Neuronal stem cell (in vitro differentiated cells): ENCODE results near the gene FCGR3A.
A peak's percentile ranks its signal among the peaks of the same experiment; 100 is the strongest.
"Not testable (repeated sequence)": the region's sequence is repeated elsewhere in the genome, so short reads cannot be mapped to it uniquely, and the experiment has no call there.

ENCODE experiments used
- DNase-seq: peaks from one replicate; pipeline ENCODE4 v3.0.0-alpha.2; 2013; ENCODE audit warnings: low spot score
- H2AFZ ChIP-seq: one replicate; pipeline ENCODE4 v1.6.1; 2013; ENCODE audit warnings: mild to moderate bottlenecking, low read length, inconsistent platforms
- H2AK5ac ChIP-seq: 2 replicates; pipeline ENCODE4 v1.6.1; 2013; ENCODE audit warnings: low read depth, mild to moderate bottlenecking, inconsistent platforms, low read length, moderate library complexity, mixed read lengths
- H2BK120ac ChIP-seq: 2 replicates; pipeline ENCODE4 v1.6.1; 2013; ENCODE audit warnings: low read depth, mild to moderate bottlenecking, inconsistent platforms, low read length, moderate library complexity, mixed read lengths
- H2BK12ac ChIP-seq: one replicate; pipeline ENCODE4 v1.6.1; 2013; ENCODE audit warnings: low read length, inconsistent platforms
- H2BK15ac ChIP-seq: 2 replicates; pipeline ENCODE4 v1.6.1; 2013; ENCODE audit warnings: mild to moderate bottlenecking, low read length, inconsistent platforms, mixed read lengths
- H2BK5ac ChIP-seq: one replicate; pipeline ENCODE4 v1.6.1; 2013; ENCODE audit warnings: inconsistent platforms, mild to moderate bottlenecking, low read length, moderate library complexity
- H3K14ac ChIP-seq: one replicate; pipeline ENCODE4 v1.6.1; 2013; ENCODE audit warnings: low read length, inconsistent platforms
- H3K18ac ChIP-seq: 2 replicates; pipeline ENCODE4 v1.6.1; 2013; ENCODE audit warnings: low read length, inconsistent platforms
- H3K23ac ChIP-seq: 2 replicates; pipeline ENCODE4 v1.6.1; 2013; ENCODE audit warnings: low read depth, mild to moderate bottlenecking, mixed read lengths, low read length, inconsistent platforms; ENCODE audit not compliant: poor library complexity
- H3K27ac ChIP-seq: replicated peaks from 3 replicates; pipeline ENCODE4 v1.5.1; 2013; ENCODE audit warnings: low read length, inconsistent platforms
- H3K27me3 ChIP-seq, 3 experiments: 2 replicates each; pipeline ENCODE4 v1.6.1; 2013; ENCODE audit warnings: low read length in 3 of 3, mild to moderate bottlenecking in 2 of 3, inconsistent platforms in 1 of 3, low read depth in 1 of 3, mixed read lengths in 1 of 3, moderate library complexity in 1 of 3; ENCODE audit not compliant: control insufficient read depth in 3 of 3, insufficient read depth in 3 of 3
- H3K36me3 ChIP-seq, 2 donors: replicated peaks in 1 of 2; 2 replicates each; pipeline ENCODE4 v1.6.1; 2013; ENCODE audit warnings: low read length in 2 of 2; ENCODE audit not compliant: control insufficient read depth in 2 of 2, insufficient read depth in 2 of 2
- H3K4ac ChIP-seq: 2 replicates; pipeline ENCODE4 v1.6.1; 2013; ENCODE audit warnings: inconsistent platforms, mild to moderate bottlenecking, low read length, moderate library complexity
- H3K4me1 ChIP-seq, 2 donors: 1 replicate in 1 of 2; 2 replicates in 1 of 2; pipeline ENCODE4 v1.6.1; 2013; ENCODE audit warnings: low read length in 2 of 2, low read depth in 1 of 2; ENCODE audit not compliant: control insufficient read depth in 2 of 2, insufficient read depth in 1 of 2
- H3K4me2 ChIP-seq: one replicate; pipeline ENCODE4 v1.6.1; 2013; ENCODE audit warnings: mild to moderate bottlenecking, low read length, inconsistent platforms; ENCODE audit not compliant: insufficient read depth, poor library complexity, severe bottlenecking
- H3K4me3 ChIP-seq, 2 donors: 2 replicates each; pipeline ENCODE4 v1.5.1; 2013; ENCODE audit warnings: low read length in 2 of 2, mild to moderate bottlenecking in 2 of 2, inconsistent platforms in 1 of 2, moderate library complexity in 1 of 2
- H3K79me1 ChIP-seq: one replicate; pipeline ENCODE4 v1.6.1; 2013; ENCODE audit warnings: low read depth, mild to moderate bottlenecking, inconsistent platforms, low read length, moderate library complexity
- H3K9ac ChIP-seq: one replicate; pipeline ENCODE4 v1.6.1; 2013; ENCODE audit warnings: mild to moderate bottlenecking, low read depth, low read length, inconsistent platforms; ENCODE audit not compliant: poor library complexity
- H3K9me3 ChIP-seq, 2 donors: replicated peaks in 1 of 2; 2 replicates each; pipeline versions ENCODE3 to v1.6.1; 2013; ENCODE audit warnings: low read length in 2 of 2, mild to moderate bottlenecking in 2 of 2, inconsistent platforms in 1 of 2, low read depth in 1 of 2, mixed read lengths in 1 of 2, moderate library complexity in 1 of 2; ENCODE audit not compliant: control insufficient read depth in 2 of 2, insufficient read depth in 1 of 2
- H4K8ac ChIP-seq: one replicate; pipeline ENCODE4 v1.6.1; 2013; ENCODE audit warnings: low read depth, mild to moderate bottlenecking, inconsistent platforms, low read length, moderate library complexity
- H4K91ac ChIP-seq: one replicate; pipeline ENCODE4 v1.6.1; 2013; ENCODE audit warnings: low read length, low read depth, mild to moderate bottlenecking, inconsistent platforms; ENCODE audit not compliant: poor library complexity
- WGBS, 2 donors: extraction: QIAGEN DNeasy Blood & Tissue Kit; methylation state at CpG; one replicate each; pipeline ENCODE4 v1.1.7; 2013; ENCODE audit warnings: missing lambda C conversion rate in 2 of 2, mixed read lengths in 1 of 2; ENCODE audit not compliant: insufficient read length in 2 of 2, insufficient replicate concordance in 1 of 2; ENCODE audit errors: extremely low coverage in 2 of 2; 5-methylcytosine and 5-hydroxymethylcytosine counted together

FCGR3A gene

DNA sequence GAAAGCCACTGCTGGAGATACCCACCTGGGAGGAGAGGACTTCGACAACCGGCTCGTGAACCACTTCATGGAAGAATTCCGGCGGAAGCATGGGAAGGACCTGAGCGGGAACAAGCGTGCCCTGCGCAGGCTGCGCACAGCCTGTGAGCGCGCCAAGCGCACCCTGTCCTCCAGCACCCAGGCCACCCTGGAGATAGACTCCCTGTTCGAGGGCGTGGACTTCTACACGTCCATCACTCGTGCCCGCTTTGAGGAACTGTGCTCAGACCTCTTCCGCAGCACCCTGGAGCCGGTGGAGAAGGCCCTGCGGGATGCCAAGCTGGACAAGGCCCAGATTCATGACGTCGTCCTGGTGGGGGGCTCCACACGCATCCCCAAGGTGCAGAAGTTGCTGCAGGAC, 24.3 kb downstream of the FCGR3A start:
- H3K14ac ChIP-seq, H2AFZ ChIP-seq, H3K4ac ChIP-seq, H3K27ac ChIP-seq, H4K8ac ChIP-seq, H3K9me3 ChIP-seq, H3K18ac ChIP-seq, H3K4me3 ChIP-seq, H2BK12ac ChIP-seq, H4K91ac ChIP-seq, DNase-seq, H2AK5ac ChIP-seq, H2BK5ac ChIP-seq, H3K36me3 ChIP-seq, H3K79me1 ChIP-seq, H3K23ac ChIP-seq, H2BK15ac ChIP-seq, H3K9ac ChIP-seq, H3K4me1 ChIP-seq, H3K4me2 ChIP-seq, H2BK120ac ChIP-seq: not testable (repeated sequence)
- H3K27me3 ChIP-seq: peaks cover 0 to 18% (median 8%) of the 10 kb centered on the region in 3 experiments
- no CpG with 5 or more reads among the region's 23 CpGs for WGBS, 2 donors

DNA sequence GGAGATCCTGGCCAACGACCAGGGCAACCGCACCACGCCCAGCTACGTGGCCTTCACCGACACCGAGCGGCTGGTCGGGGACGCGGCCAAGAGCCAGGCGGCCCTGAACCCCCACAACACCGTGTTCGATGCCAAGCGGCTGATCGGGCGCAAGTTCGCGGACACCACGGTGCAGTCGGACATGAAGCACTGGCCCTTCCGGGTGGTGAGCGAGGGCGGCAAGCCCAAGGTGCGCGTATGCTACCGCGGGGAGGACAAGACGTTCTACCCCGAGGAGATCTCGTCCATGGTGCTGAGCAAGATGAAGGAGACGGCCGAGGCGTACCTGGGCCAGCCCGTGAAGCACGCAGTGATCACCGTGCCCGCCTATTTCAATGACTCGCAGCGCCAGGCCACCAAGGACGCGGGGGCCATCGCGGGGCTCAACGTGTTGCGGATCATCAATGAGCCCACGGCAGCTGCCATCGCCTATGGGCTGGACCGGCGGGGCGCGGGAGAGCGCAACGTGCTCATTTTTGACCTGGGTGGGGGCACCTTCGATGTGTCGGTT, 24.8 kb downstream of the FCGR3A start:
- H3K4me2 ChIP-seq: peak overlapping the region; percentile 49
- not testable (repeated sequence) for H3K9ac ChIP-seq, H3K36me3 ChIP-seq, H2BK15ac ChIP-seq, H3K18ac ChIP-seq, H3K4me1 ChIP-seq, H2BK12ac ChIP-seq, H3K4ac ChIP-seq, H2BK5ac ChIP-seq, H3K27ac ChIP-seq, H2BK120ac ChIP-seq, H2AK5ac ChIP-seq, H3K79me1 ChIP-seq, H3K9me3 ChIP-seq, H4K91ac ChIP-seq, DNase-seq, H3K23ac ChIP-seq, H4K8ac ChIP-seq
- peak overlapping the region; percentile 35 for H2AFZ ChIP-seq
- no CpG with 5 or more reads among the region's 55 CpGs for WGBS, 2 donors
- peaks cover 0 to 18% (median 8%) of the 10 kb centered on the region in 3 experiments for H3K27me3 ChIP-seq
- H3K14ac ChIP-seq: peak overlapping the region; percentile 71
- H3K4me3 ChIP-seq: peak overlapping the region; percentile 26 to 74

DNA sequence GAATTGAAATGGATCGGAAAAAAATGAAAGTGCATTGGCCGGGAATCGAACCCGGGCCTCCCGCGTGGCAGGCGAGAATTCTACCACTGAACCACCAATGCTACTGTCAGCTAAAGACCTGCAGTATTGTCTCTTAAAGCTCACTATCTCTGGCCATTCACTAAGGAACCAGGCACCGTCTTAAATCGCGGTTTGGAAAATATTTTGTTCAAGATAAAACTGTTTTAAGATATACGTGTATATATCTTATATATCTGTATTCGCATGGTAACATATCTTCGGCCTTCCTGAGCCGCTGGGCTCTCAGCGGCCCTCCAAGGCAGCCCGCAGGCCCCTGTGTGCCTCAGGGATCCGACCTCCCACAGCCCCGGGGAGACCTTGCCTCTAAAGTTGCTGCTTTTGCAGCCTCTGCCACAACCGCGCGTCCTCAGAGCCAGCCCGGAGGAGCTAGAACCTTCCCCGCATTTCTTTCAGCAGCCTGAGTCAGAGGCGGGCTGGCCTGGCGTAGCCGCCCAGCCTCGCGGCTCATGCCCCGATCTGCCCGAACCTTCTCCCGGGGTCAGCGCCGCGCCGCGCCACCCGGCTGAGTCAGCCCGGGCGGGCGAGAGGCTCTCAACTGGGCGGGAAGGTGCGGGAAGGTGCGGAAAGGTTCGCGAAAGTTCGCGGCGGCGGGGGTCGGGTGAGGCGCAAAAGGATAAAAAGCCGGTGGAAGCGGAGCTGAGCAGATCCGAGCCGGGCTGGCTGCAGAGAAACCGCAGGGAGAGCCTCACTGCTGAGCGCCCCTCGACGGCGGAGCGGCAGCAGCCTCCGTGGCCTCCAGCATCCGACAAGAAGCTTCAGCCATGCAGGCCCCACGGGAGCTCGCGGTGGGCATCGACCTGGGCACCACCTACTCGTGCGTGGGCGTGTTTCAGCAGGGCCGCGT, 25.5 kb downstream of the FCGR3A start, which contains the start of gene HSPA6:
TSS of gene HSPA6 (plus strand) at position 724 of the 925 bp plus-strand sequence. CDS start at position 843, 119 bp downstream.
- H3K4ac ChIP-seq, H2BK15ac ChIP-seq, H3K4me1 ChIP-seq, H3K23ac ChIP-seq, H2AK5ac ChIP-seq, H3K27ac ChIP-seq, H2BK5ac ChIP-seq, H3K36me3 ChIP-seq, H4K91ac ChIP-seq, H2BK120ac ChIP-seq, H4K8ac ChIP-seq, H3K9me3 ChIP-seq, H2BK12ac ChIP-seq, H3K79me1 ChIP-seq: not testable (repeated sequence)
- H3K4me2 ChIP-seq: peak within 1 kb of the TSS; percentile 52
- peak within 1 kb of the TSS; percentile 38 for H3K9ac ChIP-seq
- peaks cover 0 to 18% (median 8%) of the 10 kb centered on the region in 3 experiments for H3K27me3 ChIP-seq
- peak; percentile 87 for DNase-seq
- WGBS, 2 donors: no CpG with 5 or more reads among the region's 72 CpGs
- peak within 1 kb of the TSS; percentile 99 for H2AFZ ChIP-seq
- H3K14ac ChIP-seq: peak within 1 kb of the TSS; percentile 71
- peak within 1 kb of the TSS; percentile 64 to 83 for H3K4me3 ChIP-seq
- peak within 1 kb of the TSS; percentile 57 for H3K18ac ChIP-seq
